Natural killer cell (primary cell): ENCODE data around the gene DPPA2. TPM values are rescaled to one million over a fixed set of nuclear protein-coding genes. Genes with fewer than 3 reads are reported as not detected.

Experiments used
- ATAC-seq, 3 donors: fragments of 150-1000 bp in 2 of 3; fragments of 200-7000 bp in 1 of 3; cut with Tn5 transposase; 1 replicate in 1 of 3; 2 replicates in 2 of 3; pipeline ENCODE4 v1.10.0; 2021; ENCODE audit warnings: mild to moderate bottlenecking in 2 of 3, moderate library complexity in 2 of 3
- DNase-seq, 2 donors: peaks; one replicate each; pipeline versions ENCODE4 v3.0.0 to v3.0.0-alpha.2; 2013 to 2021; ENCODE audit warnings: mixed read lengths in 1 of 2
- H3K27ac ChIP-seq: one replicate; pipeline ENCODE4 v1.5.1; 2013; ENCODE audit warnings: mild to moderate bottlenecking, low read length
- H3K27me3 ChIP-seq: one replicate; pipeline ENCODE4 v1.6.1; 2013; ENCODE audit warnings: low read length; ENCODE audit not compliant: control insufficient read depth, insufficient read depth
- H3K36me3 ChIP-seq: one replicate; pipeline ENCODE4 v1.6.1; 2013; ENCODE audit warnings: low read length; ENCODE audit not compliant: control insufficient read depth, insufficient read depth
- H3K4me1 ChIP-seq: one replicate; pipeline ENCODE4 v1.6.1; 2013; ENCODE audit warnings: low read length; ENCODE audit not compliant: control insufficient read depth, insufficient read depth
- H3K4me3 ChIP-seq: one replicate; pipeline ENCODE4 v1.5.1; 2013; ENCODE audit warnings: low read length
- H3K9me3 ChIP-seq: one replicate; pipeline ENCODE4 v1.6.1; 2013; ENCODE audit warnings: low read length; ENCODE audit not compliant: control insufficient read depth, insufficient read depth
- H3K27ac Mint-ChIP-seq, 2 donors: one replicate each; pipeline ENCODE4 v1.8.0; 2022; ENCODE audit warnings: mild to moderate bottlenecking in 2 of 2, mixed read lengths in 2 of 2, moderate library complexity in 1 of 2
- H3K27me3 Mint-ChIP-seq, 2 donors: one replicate each; pipeline ENCODE4 v1.8.0; 2022; ENCODE audit warnings: low read depth in 2 of 2, mixed read lengths in 2 of 2
- H3K36me3 Mint-ChIP-seq: one replicate; pipeline ENCODE4 v1.8.0; 2022; ENCODE audit warnings: mixed read lengths
- H3K4me1 Mint-ChIP-seq, 2 donors: one replicate each; pipeline ENCODE4 v1.8.0; 2022; ENCODE audit warnings: mixed read lengths in 2 of 2
- H3K4me3 Mint-ChIP-seq: one replicate; pipeline ENCODE4 v1.8.0; 2022; ENCODE audit warnings: mild to moderate bottlenecking, moderate library complexity, mixed read lengths
- H3K9me3 Mint-ChIP-seq, 2 donors: one replicate each; pipeline ENCODE4 v1.8.0; 2022; ENCODE audit warnings: mixed read lengths in 2 of 2
- CTCF ChIP-seq: fragments of 200-600 bp; IDR thresholded peaks from one replicate; pipeline ENCODE4 v1.8.0; 2022; ENCODE audit warnings: antibody characterized with exemption
- WGBS: methylation state at CpG from one replicate; pipeline ENCODE4 v1.1.7; 2013; ENCODE audit warnings: missing lambda C conversion rate; ENCODE audit not compliant: insufficient coverage; 5-methylcytosine and 5-hydroxymethylcytosine counted together
- intact Hi-C: fragments of 100-400 bp; cut with micrococcal nuclease; formaldehyde crosslinking; loops from one replicate; pipeline ENCODE4 v1.14.2; 2022
- total RNA-seq, 4 donors: library from RNA; stranded (reverse); fragments of 120-200 nt in 1 of 4; gene quantifications; one replicate each; pipeline versions ENCODE4 v1.2.3 to v1.2.4, GENCODE V29; 2013 to 2022

DPPA2 gene
- total RNA-seq, 3 donors from 2014 or later (not counting 1 experiment from before 2014, with no cell fraction given) = not detected

- ATAC-seq = no peak
- Mint-ChIP-seq H3K4me3 (no peak overlapping the region), H3K9me3 (no peaks in the 10 kb centered on the region), H3K27me3 (peaks cover 0 to 2% of the 10 kb centered on the region in 2 donors), H3K27ac (no peak overlapping the region), H3K4me1 (no peaks in the 10 kb centered on the region), H3K36me3 (no peaks in the 10 kb centered on the region)
- no peak overlapping the region for H3K4me3 ChIP-seq
- H3K9me3 ChIP-seq = no peaks in the 10 kb centered on the region
- H3K4me1 ChIP-seq = no peaks in the 10 kb centered on the region
- DNase-seq = no peak
- intact Hi-C loops = no loop called here
- 92% methylated on average over 3 of the region's 3 CpGs for WGBS
- no peak overlapping the region for H3K27ac ChIP-seq
- H3K27me3 ChIP-seq = no peaks in the 10 kb centered on the region
- H3K36me3 ChIP-seq = no peaks in the 10 kb centered on the region
- no peak for TF ChIP-seq CTCF
Measured at GRCh38 chr3:109356442-109357155, 40.3 kb upstream of the DPPA2 start.

- DNase-seq = no peak
- H3K9me3 Mint-ChIP-seq = no peaks in the 10 kb centered on the region
- ATAC-seq = no peak
- 79% methylated on average over 8 of the region's 8 CpGs for WGBS
- H3K27me3 Mint-ChIP-seq = peaks cover 0 to 2% of the 10 kb centered on the region in 2 donors
- H3K36me3 ChIP-seq = no peaks in the 10 kb centered on the region
- no peaks in the 10 kb centered on the region for H3K9me3 ChIP-seq
- no peak overlapping the region for H3K27ac Mint-ChIP-seq
- no peak overlapping the region for H3K4me3 Mint-ChIP-seq
- H3K36me3 Mint-ChIP-seq = no peaks in the 10 kb centered on the region
- H3K4me1 Mint-ChIP-seq = no peaks in the 10 kb centered on the region
- no peaks in the 10 kb centered on the region for H3K27me3 ChIP-seq
- H3K27ac ChIP-seq = no peak overlapping the region
- intact Hi-C loops = no loop called here
- H3K4me1 ChIP-seq = no peaks in the 10 kb centered on the region
- TF ChIP-seq CTCF = no peak
- no peak overlapping the region for H3K4me3 ChIP-seq
Measured at GRCh38 chr3:109355625-109356441, 39.5 kb upstream of the DPPA2 start.

- WGBS = 80% methylated on average over 2 of the region's 2 CpGs
- H3K27ac Mint-ChIP-seq = no peak overlapping the region
- Histone ChIP-seq H3K27ac (no peak overlapping the region), H3K4me1 (no peaks in the 10 kb centered on the region), H3K27me3 (no peaks in the 10 kb centered on the region), H3K9me3 (no peaks in the 10 kb centered on the region), H3K4me3 (no peak overlapping the region), H3K36me3 (no peaks in the 10 kb centered on the region)
- no peaks in the 10 kb centered on the region for H3K36me3 Mint-ChIP-seq
- ATAC-seq (no peak), DNase-seq (no peak)
- no peaks in the 10 kb centered on the region for H3K4me1 Mint-ChIP-seq
- H3K27me3 Mint-ChIP-seq = peaks cover 0 to 2% of the 10 kb centered on the region in 2 donors
- intact Hi-C loops = no loop called here
- H3K4me3 Mint-ChIP-seq = no peak overlapping the region
- TF ChIP-seq CTCF = no peak
- no peaks in the 10 kb centered on the region for H3K9me3 Mint-ChIP-seq
Measured at GRCh38 chr3:109353057-109353456, 36.7 kb upstream of the DPPA2 start.
